ENCODE results near the gene DAPP1.

DAPP1 gene

GRCh38 chr4:99856166-99856565 is 39.5 kb downstream of the DAPP1 start:
- DNase-seq (ENCODE audit: low read depth in 2 of 2): peak; percentile 26 to 64
- no peak for TF ChIP-seq CTCF (IDR thresholded peaks at IDR 0.05; ENCODE audit: low read depth, low read length)
- H3K4me3 ChIP-seq (replicated peaks in 1 of 2; ENCODE audit: low read depth in 2 of 2, low read length in 2 of 2): no peak overlapping the region

- no peak for DNase-seq (ENCODE audit: low read depth in 2 of 2)
- no peak for TF ChIP-seq CTCF (IDR thresholded peaks at IDR 0.05; ENCODE audit: low read depth, low read length)
- H3K4me3 ChIP-seq (replicated peaks in 1 of 2; ENCODE audit: low read depth in 2 of 2, low read length in 2 of 2): no peak overlapping the region
Measured at GRCh38 chr4:99857307-99857706, 40.7 kb downstream of the DAPP1 start.

- no peak for DNase-seq (ENCODE audit: low read depth in 2 of 2)
- no peak for TF ChIP-seq CTCF (IDR thresholded peaks at IDR 0.05; ENCODE audit: low read depth, low read length)
- no peak overlapping the region for H3K4me3 ChIP-seq (replicated peaks in 1 of 2; ENCODE audit: low read depth in 2 of 2, low read length in 2 of 2)
Measured at GRCh38 chr4:99859618-99860017, 43.0 kb downstream of the DAPP1 start.

GRCh38 chr4:99860521-99860920 is 43.9 kb downstream of the DAPP1 start:
- no peak for TF ChIP-seq CTCF (IDR thresholded peaks at IDR 0.05; ENCODE audit: low read depth, low read length)
- no peak overlapping the region for H3K4me3 ChIP-seq (replicated peaks in 1 of 2; ENCODE audit: low read depth in 2 of 2, low read length in 2 of 2)
- no peak for DNase-seq (ENCODE audit: low read depth in 2 of 2)

- DNase-seq (ENCODE audit: low read depth in 2 of 2): no peak
- H3K4me3 ChIP-seq (replicated peaks in 1 of 2; ENCODE audit: low read depth in 2 of 2, low read length in 2 of 2): no peak overlapping the region
- TF ChIP-seq CTCF (IDR thresholded peaks at IDR 0.05; ENCODE audit: low read depth, low read length): no peak
Measured at GRCh38 chr4:99861120-99861905, 44.7 kb downstream of the DAPP1 start.

- DNase-seq (ENCODE audit: low read depth in 2 of 2): peak in 1 of 2 donors; percentile 39
- no peak overlapping the region for H3K4me3 ChIP-seq (replicated peaks in 1 of 2; ENCODE audit: low read depth in 2 of 2, low read length in 2 of 2)
- no peak for TF ChIP-seq CTCF (IDR thresholded peaks at IDR 0.05; ENCODE audit: low read depth, low read length)
Measured at GRCh38 chr4:99863804-99864203, 47.2 kb downstream of the DAPP1 start.
